ENCODE results near the gene REV1. TPM values are rescaled to one million over a fixed set of nuclear protein-coding genes. Genes with fewer than 3 reads are reported as not detected.

The REV1 gene
- total and polyA plus RNA-seq, 4 donors: 4.0 to 37.7 (median 16.2) TPM

DNA sequence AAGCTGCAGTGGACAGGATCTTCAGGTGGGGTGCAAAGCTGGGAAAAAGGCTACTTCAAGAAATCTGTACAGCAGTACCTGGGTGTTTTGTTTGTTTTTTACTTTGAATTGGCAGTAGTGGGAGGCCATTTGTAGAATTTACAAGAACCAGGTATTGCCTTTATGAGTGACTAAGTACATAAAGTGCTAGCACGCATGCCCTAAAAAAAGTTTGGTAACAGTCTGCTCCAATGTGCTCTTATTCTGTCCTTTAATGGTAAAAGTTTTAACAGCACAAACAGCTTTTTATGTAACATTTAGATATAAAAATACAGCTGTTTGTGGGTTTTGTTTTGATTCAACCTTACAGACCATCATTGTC, 17.2 kb downstream of the REV1 start:
- no peak overlapping the region for H3K27ac ChIP-seq (ENCODE audit: low read depth in 1 of 2, low read length in 2 of 2)
- no peaks in the 10 kb centered on the region for H3K9me3 ChIP-seq (ENCODE audit: control insufficient read depth in 4 of 4, low read length in 3 of 4)
- no peaks in the 10 kb centered on the region for H3K36me3 ChIP-seq (ENCODE audit: control insufficient read depth in 4 of 4, insufficient read depth in 3 of 4, low read depth in 1 of 4, low read length in 3 of 4)
- H3K4me1 ChIP-seq (ENCODE audit: control insufficient read depth in 4 of 4, insufficient read depth in 4 of 4, low read length in 3 of 4): peaks cover 7 to 28% (median 8%) of the 10 kb centered on the region in 4 donors
- H3K4me3 ChIP-seq (ENCODE audit: low read depth in 1 of 3, low read length in 3 of 3): no peak overlapping the region
- H3K9ac ChIP-seq (ENCODE audit: low read depth in 1 of 2, low read length in 2 of 2): no peak overlapping the region
- no peaks in the 10 kb centered on the region for H3K27me3 ChIP-seq (ENCODE audit: control insufficient read depth in 4 of 4, insufficient read depth in 4 of 4, low read length in 3 of 4)
- no peak for TF ChIP-seq HNF4G (IDR thresholded peaks at IDR 0.05)
- TF ChIP-seq EGR1 (IDR thresholded peaks at IDR 0.05; ENCODE audit: low read depth in 2 of 2): no peak
- TF ChIP-seq, protein P1, sequence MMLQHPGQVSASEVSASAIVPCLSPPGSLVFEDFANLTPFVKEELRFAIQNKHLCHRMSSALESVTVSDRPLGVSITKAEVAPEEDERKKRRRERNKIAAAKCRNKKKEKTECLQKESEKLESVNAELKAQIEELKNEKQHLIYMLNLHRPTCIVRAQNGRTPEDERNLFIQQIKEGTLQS (IDR thresholded peaks at IDR 0.05): no peak
- no peak for TF ChIP-seq GABPA (IDR thresholded peaks at IDR 0.05 in 1 of 2, conservative IDR thresholded peaks at IDR 0.05 in 1 of 2)
- no peak for TF ChIP-seq REST (IDR thresholded peaks at IDR 0.05)
- no peak for TF ChIP-seq TAF1 (conservative IDR thresholded peaks at IDR 0.05)
- TF ChIP-seq FOXA1 (IDR thresholded peaks at IDR 0.05): no peak
- TF ChIP-seq NR2F2 (IDR thresholded peaks at IDR 0.05): no peak
- TF ChIP-seq JUND (IDR thresholded peaks at IDR 0.05): no peak
- TF ChIP-seq RAD21 (IDR thresholded peaks at IDR 0.05): no peak
- TF ChIP-seq FOXA2 (IDR thresholded peaks at IDR 0.05): no peak
- TF ChIP-seq SP1 (IDR thresholded peaks at IDR 0.05): no peak
- TF ChIP-seq MAX (IDR thresholded peaks at IDR 0.05): no peak
- WGBS: 80% methylated on average over 1 of the region's 1 CpG
- no peak for DNase-seq (ENCODE audit: low spot score)

DNA sequence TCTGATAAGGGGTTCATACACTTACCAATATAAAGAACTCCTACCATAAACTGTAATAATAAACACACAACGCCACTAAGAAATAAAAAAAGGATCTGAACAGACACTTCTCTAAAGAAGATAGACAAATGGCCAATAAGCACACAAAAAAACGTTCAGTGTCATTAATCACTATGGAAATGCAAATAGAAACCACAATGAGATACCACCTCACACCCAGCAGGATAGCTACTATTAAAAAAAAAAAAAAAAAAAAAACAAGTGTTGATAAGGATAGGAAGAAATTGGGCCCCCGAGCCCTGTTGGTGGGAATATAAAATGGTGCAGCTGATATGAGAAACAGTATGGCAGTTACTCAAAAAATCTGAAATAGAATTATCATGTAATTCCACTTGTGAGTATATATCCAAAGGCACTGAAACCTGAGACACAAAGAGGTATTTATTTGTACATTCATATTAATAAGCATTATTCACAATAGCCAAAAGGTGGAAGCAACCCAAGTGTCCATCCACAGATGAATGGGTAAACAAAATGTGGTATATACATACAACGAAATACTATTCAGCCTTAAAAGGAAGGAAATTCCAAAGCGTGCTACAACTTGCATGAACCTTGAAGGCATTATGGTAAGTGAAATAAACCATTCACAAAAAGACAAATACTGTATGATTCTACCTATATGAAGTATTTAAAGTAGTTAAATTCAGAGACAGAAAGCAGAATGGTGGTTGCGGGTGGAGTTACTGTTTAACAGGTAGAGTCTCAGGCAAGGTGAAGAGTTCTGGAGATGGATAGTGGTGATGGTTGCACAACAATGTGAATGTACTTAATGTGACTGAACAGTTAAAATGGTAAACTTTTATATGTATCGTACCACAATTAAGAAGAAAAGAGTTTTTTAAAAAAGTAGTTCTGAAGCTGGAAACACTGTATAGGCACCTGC, 17.9 kb downstream of the REV1 start:
- no peaks in the 10 kb centered on the region for H3K9me3 ChIP-seq (ENCODE audit: control insufficient read depth in 4 of 4, low read length in 3 of 4)
- 76% methylated on average over 7 of the region's 7 CpGs for WGBS
- no peak overlapping the region for H3K4me3 ChIP-seq (ENCODE audit: low read depth in 1 of 3, low read length in 3 of 3)
- H3K27ac ChIP-seq (ENCODE audit: low read depth in 1 of 2, low read length in 2 of 2): no peak overlapping the region
- H3K9ac ChIP-seq (ENCODE audit: low read depth in 1 of 2, low read length in 2 of 2): no peak overlapping the region
- H3K36me3 ChIP-seq (ENCODE audit: control insufficient read depth in 4 of 4, insufficient read depth in 3 of 4, low read depth in 1 of 4, low read length in 3 of 4): no peaks in the 10 kb centered on the region
- TF ChIP-seq YY1 (IDR thresholded peaks at IDR 0.05) (no peak), RXRA (IDR thresholded peaks at IDR 0.05) (no peak), FOXA2 (IDR thresholded peaks at IDR 0.05) (no peak), HNF4G (IDR thresholded peaks at IDR 0.05) (no peak), MAX (IDR thresholded peaks at IDR 0.05) (no peak), JUND (IDR thresholded peaks at IDR 0.05) (no peak), HNF4A (conservative IDR thresholded peaks at IDR 0.05) (no peak), NR2F2 (IDR thresholded peaks at IDR 0.05) (no peak), FOXA1 (IDR thresholded peaks at IDR 0.05) (no peak)
- TF ChIP-seq, protein P1 (IDR thresholded peaks at IDR 0.05): no peak
- TF ChIP-seq, protein P2, sequence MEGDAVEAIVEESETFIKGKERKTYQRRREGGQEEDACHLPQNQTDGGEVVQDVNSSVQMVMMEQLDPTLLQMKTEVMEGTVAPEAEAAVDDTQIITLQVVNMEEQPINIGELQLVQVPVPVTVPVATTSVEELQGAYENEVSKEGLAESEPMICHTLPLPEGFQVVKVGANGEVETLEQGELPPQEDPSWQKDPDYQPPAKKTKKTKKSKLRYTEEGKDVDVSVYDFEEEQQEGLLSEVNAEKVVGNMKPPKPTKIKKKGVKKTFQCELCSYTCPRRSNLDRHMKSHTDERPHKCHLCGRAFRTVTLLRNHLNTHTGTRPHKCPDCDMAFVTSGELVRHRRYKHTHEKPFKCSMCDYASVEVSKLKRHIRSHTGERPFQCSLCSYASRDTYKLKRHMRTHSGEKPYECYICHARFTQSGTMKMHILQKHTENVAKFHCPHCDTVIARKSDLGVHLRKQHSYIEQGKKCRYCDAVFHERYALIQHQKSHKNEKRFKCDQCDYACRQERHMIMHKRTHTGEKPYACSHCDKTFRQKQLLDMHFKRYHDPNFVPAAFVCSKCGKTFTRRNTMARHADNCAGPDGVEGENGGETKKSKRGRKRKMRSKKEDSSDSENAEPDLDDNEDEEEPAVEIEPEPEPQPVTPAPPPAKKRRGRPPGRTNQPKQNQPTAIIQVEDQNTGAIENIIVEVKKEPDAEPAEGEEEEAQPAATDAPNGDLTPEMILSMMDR (IDR thresholded peaks at IDR 0.05; ENCODE audit: low read depth, low read length, missing input control): no peak
- H3K4me1 ChIP-seq (ENCODE audit: control insufficient read depth in 4 of 4, insufficient read depth in 4 of 4, low read length in 3 of 4): peaks cover 6 to 29% (median 8%) of the 10 kb centered on the region in 4 donors
- H3K27me3 ChIP-seq (ENCODE audit: control insufficient read depth in 4 of 4, insufficient read depth in 4 of 4, low read length in 3 of 4): no peaks in the 10 kb centered on the region
- DNase-seq (ENCODE audit: low spot score): no peak

Data from liver (tissue), 9 donors.